IPS-NIHi7 (cell line): Measurements from ENCODE around the gene TMEM250.

Source experiments
- DNase-seq: peaks from one replicate; pipeline ENCODE4 v3.0.0; 2012; ENCODE audit warnings: mixed read lengths; ENCODE audit errors: extremely low spot score

Gene TMEM250

GRCh38 chr9:136133191-136133958 is 14.7 kb upstream of the TMEM250 start:
- DNase-seq: peak; percentile 81

DNA sequence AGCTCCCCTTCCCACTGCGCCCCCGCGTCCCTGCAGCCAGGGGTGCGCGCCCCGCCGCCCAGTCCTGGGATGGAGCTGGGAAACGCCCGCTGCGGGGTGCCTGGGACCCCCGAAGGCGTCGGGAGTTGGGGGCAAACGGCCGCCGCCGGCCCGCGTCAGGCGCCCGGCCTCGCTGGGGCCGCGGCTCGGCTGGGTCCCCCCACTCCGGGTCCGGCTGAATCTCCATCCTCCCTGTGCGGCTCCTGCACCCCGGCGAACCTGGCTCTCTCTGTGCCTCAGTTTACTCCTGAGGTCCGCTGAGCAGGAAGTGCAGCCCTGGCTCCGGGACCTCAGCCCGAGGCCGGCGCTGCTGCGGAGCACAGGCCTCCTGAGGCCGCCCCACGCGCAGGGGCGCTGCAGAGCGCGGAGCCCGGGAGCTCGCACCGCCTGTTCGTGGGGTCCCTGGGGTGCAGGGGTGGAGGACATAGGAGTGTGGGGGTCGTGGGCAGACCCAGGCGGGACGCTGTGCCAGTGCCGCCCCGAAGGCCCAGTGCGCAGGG is 13.9 kb upstream of the TMEM250 start:
- DNase-seq: no peak

DNA sequence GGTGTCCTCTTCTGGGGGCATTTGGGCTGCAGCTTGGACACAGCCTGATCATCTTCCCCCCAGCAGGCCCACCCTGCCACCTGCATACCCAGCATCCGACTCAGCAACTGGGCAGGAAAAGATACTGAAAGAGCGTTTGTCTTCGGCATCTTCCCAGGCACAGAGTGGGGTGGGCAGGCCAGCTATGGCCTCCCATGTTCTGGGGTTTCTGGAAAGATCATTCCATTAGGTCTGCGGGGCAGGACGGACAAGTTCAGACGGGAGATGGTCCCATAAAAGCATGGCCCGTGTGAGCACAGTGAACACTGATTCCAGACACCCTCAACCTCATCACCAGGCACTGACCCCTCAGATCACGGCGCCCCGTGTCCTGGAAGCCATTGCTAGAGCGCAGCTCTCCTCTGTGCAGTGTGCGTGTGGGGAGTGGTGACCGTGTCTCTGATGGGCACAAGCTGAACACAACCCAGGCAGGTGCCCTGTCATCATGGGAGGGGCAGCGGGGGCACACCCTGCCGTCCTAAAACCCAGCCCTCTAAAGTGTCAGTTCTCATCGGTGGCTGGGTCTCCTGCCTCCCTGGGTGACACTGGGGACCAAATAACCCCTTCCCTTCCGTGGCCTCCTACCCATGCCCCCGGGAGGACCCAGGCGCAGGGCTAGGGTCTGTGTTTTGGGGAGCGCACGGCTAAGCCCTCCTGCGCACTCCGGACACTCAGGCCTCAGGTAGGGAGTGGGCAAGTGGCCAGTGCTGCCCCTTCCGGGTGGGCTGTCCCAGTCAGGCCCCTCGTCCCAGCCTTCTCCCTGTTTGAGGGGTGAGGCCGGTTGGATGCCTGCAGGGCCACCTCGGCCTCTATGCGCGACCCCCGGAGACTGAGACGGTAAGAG is 13.2 kb upstream of the TMEM250 start:
- DNase-seq: no peak

DNA sequence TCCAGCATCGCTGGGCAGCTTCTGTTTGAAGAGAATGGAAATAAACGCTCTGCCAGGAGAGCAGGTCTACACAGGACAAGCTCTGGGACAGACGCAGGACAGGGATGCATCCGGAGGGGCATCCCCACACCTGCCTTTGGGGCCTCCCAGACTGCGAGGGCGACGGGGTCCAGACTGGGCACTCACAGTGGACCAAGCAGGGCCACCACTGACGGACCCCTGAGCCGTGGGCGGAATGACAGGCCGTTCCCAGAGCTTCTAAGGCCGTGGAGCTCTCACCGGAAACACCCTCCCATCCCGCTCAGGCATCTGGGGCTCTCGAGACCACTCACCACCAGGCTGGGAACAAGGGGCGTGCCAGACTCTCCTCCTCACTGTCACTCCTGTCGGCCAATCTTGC is 10.5 kb upstream of the TMEM250 start:
- no peak for DNase-seq

DNA sequence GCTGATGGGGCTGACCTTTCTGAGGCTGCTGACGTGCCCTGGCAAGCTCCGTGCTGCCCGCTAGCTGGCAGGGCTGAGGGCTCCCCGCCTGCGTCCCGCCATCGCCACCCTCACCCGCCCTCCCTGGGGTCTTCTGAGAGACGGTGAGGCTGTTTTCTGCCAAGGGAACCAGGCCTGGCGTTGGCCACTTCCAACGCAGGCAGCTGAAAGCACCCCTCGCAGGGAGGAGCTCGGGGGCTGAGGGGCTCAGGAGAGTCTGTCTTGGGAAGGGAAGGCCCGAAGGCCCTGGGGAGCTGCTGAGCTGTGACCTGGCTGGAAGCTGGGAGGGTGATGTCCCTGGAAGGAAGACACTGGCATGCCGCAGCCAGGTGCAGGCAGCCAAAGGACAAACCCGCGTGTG is 9.8 kb upstream of the TMEM250 start:
- DNase-seq: no peak

- no peak for DNase-seq
These were observed 8.6 kb upstream of the TMEM250 start for GRCh38 chr9:136127313-136127712.

DNA sequence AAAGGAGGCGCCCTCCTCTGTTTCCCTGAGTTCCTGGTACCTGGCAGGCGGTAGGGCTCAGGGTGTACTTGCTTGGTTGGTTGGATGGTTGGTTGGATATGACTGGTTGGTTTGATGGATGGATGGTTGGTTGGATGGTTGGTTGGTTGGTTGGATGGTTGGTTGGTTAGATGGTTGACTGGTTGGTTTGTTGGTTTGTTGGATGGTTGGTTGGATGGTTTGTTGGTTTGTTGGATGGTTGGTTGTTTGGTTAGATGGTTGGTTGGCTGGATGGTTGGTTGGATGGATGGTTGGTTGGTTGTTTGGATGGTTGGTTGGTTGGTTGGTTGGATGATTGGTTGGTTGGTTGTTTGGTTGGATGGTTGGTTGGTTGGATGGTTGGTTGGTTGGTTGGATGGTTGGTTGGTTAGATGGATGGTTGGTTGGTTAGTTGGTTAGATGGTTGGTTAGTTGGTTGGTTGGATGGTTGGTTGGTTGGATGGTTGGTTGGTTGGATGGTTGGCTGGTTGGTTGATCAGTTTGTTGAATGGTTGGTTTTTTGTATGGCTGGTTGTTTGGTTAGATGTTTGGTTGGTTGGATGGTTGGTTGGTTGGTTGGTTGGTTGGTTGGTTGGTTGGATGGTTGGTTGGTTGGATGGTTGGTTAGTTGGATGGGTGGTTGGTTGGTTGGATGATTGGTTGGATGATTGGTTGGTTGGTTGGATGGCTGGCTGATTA is 6.5 kb upstream of the TMEM250 start:
- DNase-seq: no peak

DNA sequence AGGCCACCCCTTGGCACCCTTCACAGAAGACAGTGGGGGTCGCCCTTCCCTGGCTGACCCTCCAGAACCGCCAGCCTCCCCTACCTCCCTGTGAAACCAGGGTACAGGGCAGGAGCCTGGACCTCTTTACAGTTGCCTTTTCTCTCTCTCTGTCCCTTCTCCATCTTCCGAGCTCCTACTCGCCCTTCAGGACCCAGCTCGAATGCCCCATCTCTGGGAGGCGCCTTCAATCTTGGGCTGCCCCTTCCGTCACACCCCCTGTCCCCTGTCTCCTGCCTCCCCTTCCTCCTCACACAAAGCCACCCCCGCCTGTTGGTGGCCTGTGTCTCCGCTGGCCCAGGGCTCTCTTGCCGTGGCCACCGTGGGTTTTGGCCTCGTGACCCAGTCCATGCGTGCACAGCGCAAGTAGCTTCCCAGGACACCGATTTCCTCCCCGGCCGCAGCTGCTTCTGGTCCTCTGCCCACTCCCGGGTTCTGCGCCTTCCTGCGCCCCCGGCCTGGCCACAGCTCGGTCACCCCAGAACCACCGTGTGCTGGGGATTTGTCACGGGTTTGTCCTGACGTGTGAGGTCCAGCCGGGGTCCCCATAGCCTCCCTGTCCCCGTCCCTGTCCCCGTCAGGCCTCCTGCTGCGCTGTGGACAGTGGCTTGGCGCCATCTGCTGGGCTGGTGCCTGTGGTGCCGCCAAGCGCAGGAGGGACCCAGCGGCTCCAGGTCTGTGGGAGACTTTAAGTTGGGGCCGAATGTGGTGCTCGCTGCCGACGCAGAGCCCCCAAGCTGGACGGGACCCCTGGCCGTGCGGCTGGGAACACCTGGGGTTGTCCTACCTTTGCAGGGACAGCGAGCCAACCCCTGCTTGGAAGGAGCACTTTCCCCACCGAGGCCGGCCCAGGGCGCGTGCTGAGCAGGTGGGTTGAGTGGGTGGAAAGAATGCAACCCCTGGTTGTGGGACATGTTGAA is 4.0 kb upstream of the TMEM250 start:
- peak; percentile 79 for DNase-seq

DNA sequence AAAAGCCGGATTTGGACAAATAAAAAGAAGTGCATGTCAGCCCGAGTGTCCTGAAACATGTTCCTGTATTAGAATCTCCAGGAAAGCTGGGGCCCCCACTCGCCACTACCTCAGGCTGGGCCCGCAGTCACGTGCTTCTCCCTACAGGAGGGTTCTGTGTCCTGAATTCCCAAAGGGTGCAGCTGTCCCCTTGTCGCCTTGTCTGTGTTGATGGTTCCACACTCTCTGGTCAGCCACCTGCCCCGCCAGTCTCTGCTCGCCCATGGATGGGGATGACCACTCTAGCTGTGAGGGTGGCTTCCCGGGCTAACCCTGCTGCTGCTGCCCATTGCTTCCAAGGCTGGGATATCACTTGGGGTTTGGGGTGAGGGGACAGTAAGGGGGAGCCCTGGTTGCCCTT is 3.1 kb upstream of the TMEM250 start:
- no peak for DNase-seq

DNA sequence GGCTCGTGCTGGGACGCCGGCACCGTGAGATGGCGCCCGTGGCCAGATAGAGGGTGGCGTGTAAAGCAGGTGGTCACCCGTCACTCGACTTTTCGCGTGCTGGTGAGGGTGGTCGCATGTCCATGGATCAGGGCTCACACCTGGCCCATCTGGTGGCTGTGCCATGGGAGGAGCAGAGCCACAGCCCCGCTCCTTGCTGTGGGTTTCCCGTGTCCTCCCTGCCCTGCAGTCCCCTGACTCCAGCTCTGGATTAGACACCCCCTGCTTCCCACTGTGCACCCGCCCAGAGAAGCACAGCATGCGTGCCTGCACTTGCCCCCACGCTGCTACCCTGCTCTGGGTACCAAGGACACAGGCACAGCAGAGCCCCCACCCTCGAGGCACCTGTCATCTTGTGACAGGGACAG is 1.8 kb upstream of the TMEM250 start:
- DNase-seq: no peak

- no peak for DNase-seq
These were observed 1.3 kb upstream of the TMEM250 start for GRCh38 chr9:136119883-136120393.

GRCh38 chr9:136119061-136119882 is 597 bp upstream of the TMEM250 start:
- peak; percentile 72 for DNase-seq

- DNase-seq: no peak
These were observed 757 bp downstream of the TMEM250 start for GRCh38 chr9:136117916-136118319.

GRCh38 chr9:136117291-136117915 is 1.3 kb downstream of the TMEM250 start:
- no peak for DNase-seq

- no peak for DNase-seq
These were observed 2.1 kb downstream of the TMEM250 start for GRCh38 chr9:136116360-136117098.

DNA sequence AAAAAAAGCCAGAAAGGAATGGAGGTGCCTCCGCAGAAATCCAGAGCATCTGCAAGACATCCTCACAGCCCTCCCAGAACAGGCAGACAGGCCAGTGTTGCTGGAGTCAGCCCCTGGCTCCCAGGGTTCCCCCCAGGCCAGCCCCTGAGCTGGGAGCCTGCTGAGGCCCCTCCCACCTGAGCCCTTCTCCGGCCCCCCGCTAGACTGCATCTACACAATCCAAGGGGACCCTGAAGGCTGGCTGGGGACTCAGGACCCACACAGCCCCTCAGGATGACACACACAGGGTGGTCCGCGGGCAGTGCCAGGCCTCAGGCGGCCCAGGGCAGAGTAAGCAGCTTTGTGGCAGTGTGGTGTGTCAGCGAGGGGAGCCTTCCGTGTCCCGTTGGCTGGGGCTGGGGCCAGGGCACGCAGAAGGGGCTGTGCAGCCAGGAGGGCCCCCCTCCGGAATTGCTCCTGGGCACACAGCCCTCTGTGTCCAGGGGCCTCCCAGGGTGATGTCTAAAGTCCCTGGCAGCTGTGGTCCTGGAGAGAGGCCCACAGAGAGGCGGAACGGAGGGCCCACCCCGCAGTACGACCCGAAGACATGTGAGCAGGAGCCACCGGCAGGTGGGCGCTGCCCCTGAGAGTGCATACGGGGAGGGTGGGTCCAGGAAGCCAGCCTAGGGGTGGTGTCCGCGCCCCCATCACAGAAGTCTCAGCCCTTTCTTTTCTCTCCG is 2.9 kb downstream of the TMEM250 start:
- no peak for DNase-seq

GRCh38 chr9:136115206-136115605 is 3.5 kb downstream of the TMEM250 start:
- DNase-seq: no peak

DNA sequence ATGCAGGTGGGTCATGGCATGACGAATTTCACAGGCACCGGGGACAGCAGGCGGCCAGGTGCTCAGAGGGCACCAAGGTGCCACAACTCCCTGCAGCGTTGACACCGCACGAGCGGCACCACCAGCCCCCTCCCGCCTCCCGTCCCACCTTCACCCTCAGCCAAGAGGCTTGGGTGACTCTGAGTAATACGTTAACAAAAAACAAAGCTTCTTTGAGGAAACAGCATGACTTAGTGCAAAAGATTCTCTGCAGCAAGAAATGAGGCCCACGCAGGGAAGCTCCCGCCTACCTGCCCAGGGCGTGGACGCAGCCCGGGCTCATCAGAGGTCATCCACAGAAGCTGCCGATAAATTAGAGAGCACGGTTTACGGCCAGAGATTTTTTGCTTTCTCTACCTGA is 4.1 kb downstream of the TMEM250 start:
- no peak for DNase-seq
